HG02759 (cell line): ENCODE measurements around the gene SLC30A10.
"Not testable (repeated sequence)": the region's sequence is repeated elsewhere in the genome, so short reads cannot be mapped to it uniquely, and the experiment has no call there.

Source experiments
- ATAC-seq: cut with Tn5 transposase; IDR thresholded peaks from one replicate; pipeline ENCODE4 v1.9.1; 2021; ENCODE audit warnings: mild to moderate bottlenecking, moderate library complexity; ENCODE audit not compliant: unreplicated experiment

SLC30A10 gene

GRCh38 chr1:219897914-219898313, 30.4 kb downstream of the SLC30A10 start:
- ATAC-seq = no peak

GRCh38 chr1:219892271-219892670, 36.1 kb downstream of the SLC30A10 start:
- ATAC-seq = not testable (repeated sequence)

GRCh38 chr1:219891846-219892245, 36.5 kb downstream of the SLC30A10 start:
- ATAC-seq = not testable (repeated sequence)

GRCh38 chr1:219888667-219889066, 39.7 kb downstream of the SLC30A10 start:
- ATAC-seq = not testable (repeated sequence)

- no peak for ATAC-seq
Observed at GRCh38 chr1:219885680-219886079, 42.7 kb downstream of the SLC30A10 start.

- no peak for ATAC-seq
Observed at GRCh38 chr1:219883400-219884332, 44.7 kb downstream of the SLC30A10 start.

- no peak for ATAC-seq
Observed at GRCh38 chr1:219882755-219883154, 45.6 kb downstream of the SLC30A10 start.

- no peak for ATAC-seq
Observed at GRCh38 chr1:219882096-219882495, 46.3 kb downstream of the SLC30A10 start.

- ATAC-seq = no peak
Observed at GRCh38 chr1:219880765-219881457, 47.4 kb downstream of the SLC30A10 start.

GRCh38 chr1:219876798-219877209, 51.6 kb downstream of the SLC30A10 start:
- ATAC-seq = no peak

GRCh38 chr1:219875860-219876259, 52.5 kb downstream of the SLC30A10 start:
- no peak for ATAC-seq

- ATAC-seq = not testable (repeated sequence)
Observed at GRCh38 chr1:219872538-219872937, 55.8 kb downstream of the SLC30A10 start.

GRCh38 chr1:219871427-219872057, 56.8 kb downstream of the SLC30A10 start:
- ATAC-seq = no peak

- ATAC-seq = not testable (repeated sequence)
Observed at GRCh38 chr1:219868615-219869014, 59.7 kb downstream of the SLC30A10 start.
